SK-N-SH treated with all-trans-retinoic acid at 6 μM for 48 hours (cell line): ENCODE measurements around the gene HDAC4.

Experiments used
- ATAC-seq: fragments of 200-7000 bp; cut with Tn5 transposase; 3 replicates; pipeline ENCODE4 v1.9.1; 2020; ENCODE audit warnings: mild to moderate bottlenecking, moderate library complexity
- ARNTL ChIP-seq: fragments of 450-650 bp; formaldehyde crosslinking; IDR thresholded peaks from 2 replicates; pipeline ENCODE4 v1.5.0; 2020; ENCODE audit warnings: low read depth, mild to moderate bottlenecking, moderate library complexity, borderline replicate concordance
- BACH2 ChIP-seq: fragments of 250-450 bp; sonication (Bioruptor Pico); IDR thresholded peaks from 2 replicates; pipeline ENCODE4 v1.9.0; 2021; ENCODE audit warnings: mild to moderate bottlenecking, borderline replicate concordance
- CREB5 ChIP-seq: fragments of 250-450 bp; sonication (Bioruptor Pico); IDR thresholded peaks from 2 replicates; pipeline ENCODE4 v1.5.1; 2020; ENCODE audit warnings: low read depth, mild to moderate bottlenecking, moderate library complexity
- CSDC2 ChIP-seq: fragments of 250-450 bp; sonication (Bioruptor Pico); IDR thresholded peaks from 2 replicates; pipeline ENCODE4 v1.5.0; 2020; ENCODE audit warnings: mild to moderate bottlenecking, moderate library complexity
- ESRRG ChIP-seq: fragments of 250-450 bp; sonication (Bioruptor Pico); IDR thresholded peaks from 2 replicates; pipeline ENCODE4 v1.6.1; 2021; ENCODE audit warnings: mild to moderate bottlenecking
- GLIS3 ChIP-seq: fragments of 250-450 bp; sonication (Bioruptor Pico); IDR thresholded peaks from 2 replicates; pipeline ENCODE4 v1.5.0; 2020; ENCODE audit warnings: mild to moderate bottlenecking, moderate library complexity
- ISL1 ChIP-seq: fragments of 250-450 bp; sonication (Bioruptor Pico); IDR thresholded peaks from 2 replicates; pipeline ENCODE4 v2.1.2; 2022; ENCODE audit warnings: mild to moderate bottlenecking, moderate library complexity
- PPARA ChIP-seq: fragments of 250-450 bp; sonication (Bioruptor Pico); IDR thresholded peaks from 2 replicates; pipeline ENCODE4 v1.5.0; 2020; ENCODE audit warnings: mild to moderate bottlenecking, borderline replicate concordance
- SNAI2 ChIP-seq: fragments of 250-450 bp; sonication (Bioruptor Pico); IDR thresholded peaks from 2 replicates; pipeline ENCODE4 v1.5.0; 2020; ENCODE audit warnings: mild to moderate bottlenecking, moderate library complexity
- TCF4 ChIP-seq: fragments of 250-450 bp; sonication (Bioruptor Pico); IDR thresholded peaks from 2 replicates; pipeline ENCODE4 v1.8.0; 2021; ENCODE audit warnings: mild to moderate bottlenecking, moderate library complexity, borderline replicate concordance
- TOX ChIP-seq: fragments of 250-450 bp; sonication (Bioruptor Pico); IDR thresholded peaks from 2 replicates; pipeline ENCODE4 v1.8.0; 2021; ENCODE audit warnings: mild to moderate bottlenecking, moderate library complexity, borderline replicate concordance
- TSHZ2 ChIP-seq: fragments of 250-450 bp; sonication (Bioruptor Pico); IDR thresholded peaks from 2 replicates; pipeline ENCODE4 v1.5.0; 2020; ENCODE audit warnings: mild to moderate bottlenecking, moderate library complexity
- ZC3H10 ChIP-seq: fragments of 250-450 bp; sonication (Bioruptor Pico); IDR thresholded peaks from 2 replicates; pipeline ENCODE4 v1.5.1; 2021; ENCODE audit warnings: mild to moderate bottlenecking, moderate library complexity
- ZFP3 ChIP-seq: fragments of 250-450 bp; sonication (Bioruptor Pico); IDR thresholded peaks from 2 replicates; pipeline ENCODE4 v1.5.0; 2020; ENCODE audit warnings: mild to moderate bottlenecking, moderate library complexity
- ZFP30 ChIP-seq: fragments of 450-650 bp; formaldehyde crosslinking; IDR thresholded peaks from 2 replicates; pipeline ENCODE4 v1.5.0; 2022; ENCODE audit warnings: mild to moderate bottlenecking, moderate library complexity
- ZNF565 ChIP-seq: fragments of 450-650 bp; formaldehyde crosslinking; conservative IDR thresholded peaks from 2 replicates; pipeline ENCODE4 v1.5.0; 2020; ENCODE audit warnings: low read depth, mild to moderate bottlenecking, moderate library complexity
- ZNF70 ChIP-seq: fragments of 450-650 bp; formaldehyde crosslinking; IDR thresholded peaks from 2 replicates; pipeline ENCODE4 v1.5.0; 2020; ENCODE audit warnings: mild to moderate bottlenecking, moderate library complexity
- TF ChIP-seq, protein P1 (sequence below): fragments of 250-450 bp; sonication (Bioruptor Pico); IDR thresholded peaks from 2 replicates; pipeline ENCODE4 v1.5.1; 2021; ENCODE audit warnings: mild to moderate bottlenecking, moderate library complexity

HDAC4 gene

GRCh38 chr2:239368321-239368720, 32.5 kb downstream of the HDAC4 start:
- no peak for ATAC-seq
- no peak for TF ChIP-seq CSDC2 (CRISPR knock-in tag)
- TF ChIP-seq ZC3H10 (CRISPR knock-in tag) = no peak
- TF ChIP-seq ZFP3 (CRISPR knock-in tag) = no peak
- no peak for TF ChIP-seq TSHZ2 (CRISPR knock-in tag)
- no peak for TF ChIP-seq TOX (CRISPR knock-in tag)
- TF ChIP-seq ZNF70 (CRISPR knock-in tag) = no peak
- TF ChIP-seq TCF4 (CRISPR knock-in tag) = no peak
- TF ChIP-seq PPARA (CRISPR knock-in tag) = no peak
- no peak for TF ChIP-seq ESRRG
- no peak for TF ChIP-seq BACH2 (CRISPR knock-in tag)

DNA sequence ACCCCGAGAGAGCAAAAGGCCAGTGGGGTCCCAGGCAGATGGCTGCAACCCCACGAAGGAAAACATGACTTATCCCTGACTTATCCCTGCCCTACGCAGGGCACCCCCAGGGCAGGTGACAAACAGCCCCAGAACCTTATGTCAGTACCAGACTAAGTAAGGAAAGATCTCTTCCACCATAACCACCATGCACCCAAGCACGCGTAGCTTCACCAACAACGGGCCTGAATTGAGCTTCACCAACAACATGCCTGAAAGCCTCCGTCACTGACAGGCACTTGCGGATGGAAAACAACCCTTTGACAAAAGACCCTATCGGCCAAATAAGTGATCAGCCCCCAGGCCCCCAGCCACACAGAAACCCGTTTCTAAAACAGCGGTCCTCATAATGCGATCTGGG, 34.1 kb downstream of the HDAC4 start:
- ATAC-seq = no peak
- no peak for TF ChIP-seq GLIS3 (CRISPR knock-in tag)
- TF ChIP-seq, protein P1, sequence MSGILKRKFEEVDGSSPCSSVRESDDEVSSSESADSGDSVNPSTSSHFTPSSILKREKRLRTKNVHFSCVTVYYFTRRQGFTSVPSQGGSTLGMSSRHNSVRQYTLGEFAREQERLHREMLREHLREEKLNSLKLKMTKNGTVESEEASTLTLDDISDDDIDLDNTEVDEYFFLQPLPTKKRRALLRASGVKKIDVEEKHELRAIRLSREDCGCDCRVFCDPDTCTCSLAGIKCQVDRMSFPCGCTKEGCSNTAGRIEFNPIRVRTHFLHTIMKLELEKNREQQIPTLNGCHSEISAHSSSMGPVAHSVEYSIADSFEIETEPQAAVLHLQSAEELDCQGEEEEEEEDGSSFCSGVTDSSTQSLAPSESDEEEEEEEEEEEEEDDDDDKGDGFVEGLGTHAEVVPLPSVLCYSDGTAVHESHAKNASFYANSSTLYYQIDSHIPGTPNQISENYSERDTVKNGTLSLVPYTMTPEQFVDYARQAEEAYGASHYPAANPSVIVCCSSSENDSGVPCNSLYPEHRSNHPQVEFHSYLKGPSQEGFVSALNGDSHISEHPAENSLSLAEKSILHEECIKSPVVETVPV (CRISPR knock-in tag) = no peak
- no peak for TF ChIP-seq PPARA (CRISPR knock-in tag)
- no peak for TF ChIP-seq CSDC2 (CRISPR knock-in tag)

DNA sequence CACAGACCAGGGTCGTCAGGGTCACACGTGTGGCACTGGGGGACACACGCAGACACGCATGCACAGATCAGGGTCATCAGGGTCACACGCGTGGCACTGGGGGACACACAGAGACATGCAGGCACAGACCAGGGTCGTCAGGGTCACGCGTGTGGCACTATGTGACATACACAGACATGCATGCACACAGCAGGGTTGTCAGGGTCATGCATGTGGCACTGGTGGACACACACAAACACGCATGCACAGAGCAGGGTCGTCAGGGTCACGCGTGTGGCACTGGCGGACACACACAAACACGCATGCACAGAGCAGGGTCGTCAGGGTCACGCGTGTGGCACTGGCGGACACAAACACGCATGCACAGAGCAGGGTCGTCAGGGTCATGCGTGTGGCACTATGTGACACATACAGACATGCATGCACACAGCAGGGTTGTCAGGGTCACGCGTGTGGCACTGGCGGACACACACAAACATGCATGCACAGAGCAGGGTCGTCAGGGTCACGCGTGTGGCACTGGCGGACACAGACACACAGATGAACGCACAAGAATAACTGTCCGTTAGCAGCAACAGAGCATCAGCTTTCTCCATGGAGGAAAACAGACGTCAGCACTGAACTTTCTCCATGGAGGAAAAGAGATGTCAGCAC, 34.9 kb downstream of the HDAC4 start:
- TF ChIP-seq TCF4 (CRISPR knock-in tag) (no peak), ZFP30 (CRISPR knock-in tag) (no peak), CREB5 (no peak), ZFP3 (CRISPR knock-in tag) (no peak), ISL1 (CRISPR knock-in tag) (no peak), GLIS3 (CRISPR knock-in tag) (no peak)
- no peak for ATAC-seq

GRCh38 chr2:239365071-239365781, 35.6 kb downstream of the HDAC4 start:
- TF ChIP-seq PPARA (CRISPR knock-in tag) (no peak), SNAI2 (CRISPR knock-in tag) (no peak), CSDC2 (CRISPR knock-in tag) (no peak), ESRRG (no peak), ZFP3 (CRISPR knock-in tag) (no peak)
- no peak for ATAC-seq

GRCh38 chr2:239363946-239364637, 36.7 kb downstream of the HDAC4 start:
- no peak for ATAC-seq
- no peak for TF ChIP-seq ZFP30 (CRISPR knock-in tag)
- no peak for TF ChIP-seq BACH2 (CRISPR knock-in tag)
- no peak for TF ChIP-seq ARNTL (CRISPR knock-in tag)
- TF ChIP-seq CSDC2 (CRISPR knock-in tag) = no peak
- no peak for TF ChIP-seq ZFP3 (CRISPR knock-in tag)
- no peak for TF ChIP-seq TCF4 (CRISPR knock-in tag)
- TF ChIP-seq ESRRG = no peak
- TF ChIP-seq, protein P1 (CRISPR knock-in tag) = no peak
- TF ChIP-seq ZC3H10 (CRISPR knock-in tag) = no peak
- no peak for TF ChIP-seq CREB5
- TF ChIP-seq TSHZ2 (CRISPR knock-in tag) = no peak
- TF ChIP-seq ZNF565 (CRISPR knock-in tag) = no peak
